Muscle layer of duodenum (tissue), 2 donors: ENCODE data around the gene HDDC3.
A peak's percentile ranks its signal among the peaks of the same experiment; 100 is the strongest.
"Not testable (repeated sequence)": the region's sequence is repeated elsewhere in the genome, so short reads cannot be mapped to it uniquely, and the experiment has no call there.

ENCODE experiments used
- H3K27ac ChIP-seq: one replicate; pipeline ENCODE4 v1.7.0; 2013; ENCODE audit warnings: mild to moderate bottlenecking, low read length
- H3K27me3 ChIP-seq: one replicate; pipeline ENCODE4 v1.7.0; 2013; ENCODE audit warnings: low read depth, mild to moderate bottlenecking, control low read depth, low read length
- H3K36me3 ChIP-seq, 2 donors: one replicate each; pipeline ENCODE4 v1.7.0; 2013; ENCODE audit warnings: low read length in 2 of 2, control low read depth in 1 of 2, mild to moderate bottlenecking in 1 of 2; ENCODE audit not compliant: insufficient read depth in 2 of 2, control insufficient read depth in 1 of 2
- H3K4me1 ChIP-seq, 2 donors: one replicate each; pipeline ENCODE4 v1.7.0; 2013; ENCODE audit warnings: low read length in 2 of 2, mild to moderate bottlenecking in 2 of 2, control low read depth in 1 of 2, moderate library complexity in 1 of 2; ENCODE audit not compliant: insufficient read depth in 2 of 2, control insufficient read depth in 1 of 2
- H3K4me3 ChIP-seq, 2 donors: one replicate each; pipeline ENCODE4 v1.7.0; 2013; ENCODE audit warnings: low read length in 2 of 2, low read depth in 1 of 2, mild to moderate bottlenecking in 1 of 2
- H3K9me3 ChIP-seq, 2 donors: one replicate each; pipeline ENCODE4 v1.7.0; 2013; ENCODE audit warnings: low read length in 2 of 2, control low read depth in 1 of 2, mild to moderate bottlenecking in 1 of 2; ENCODE audit not compliant: control insufficient read depth in 1 of 2
- donor health status: healthy.

HDDC3 gene

GRCh38 chr15:90906181-90906849, 26.0 kb downstream of the HDDC3 start:
- Histone ChIP-seq H3K9me3 (no peaks in the 10 kb centered on the region), H3K27me3 (no peaks in the 10 kb centered on the region), H3K4me3 (no peak overlapping the region), H3K27ac (no peak overlapping the region), H3K36me3 (peaks cover 41 to 60% of the 10 kb centered on the region in 2 donors), H3K4me1 (peaks cover 11 to 14% of the 10 kb centered on the region in 2 donors)

- H3K27me3 ChIP-seq, result no peaks in the 10 kb centered on the region
- no peak overlapping the region for H3K27ac ChIP-seq
- H3K4me3 ChIP-seq, result no peak overlapping the region
- H3K9me3 ChIP-seq, result no peaks in the 10 kb centered on the region
- H3K36me3 ChIP-seq, result peaks cover 34 to 52% of the 10 kb centered on the region in 2 donors
- peaks cover 11 to 14% of the 10 kb centered on the region in 2 donors for H3K4me1 ChIP-seq
Measured at GRCh38 chr15:90905306-90906180, 26.8 kb downstream of the HDDC3 start.

GRCh38 chr15:90904746-90905145, 27.6 kb downstream of the HDDC3 start:
- H3K4me3 ChIP-seq, result no peak overlapping the region

GRCh38 chr15:90903733-90904536, 28.4 kb downstream of the HDDC3 start:
- H3K27me3 ChIP-seq, result no peaks in the 10 kb centered on the region
- peak overlapping the region; percentile 80 for H3K27ac ChIP-seq
- peaks cover 26 to 36% of the 10 kb centered on the region in 2 donors for H3K36me3 ChIP-seq

More at GRCh38 chr15:90904746-90905145, 27.6 kb downstream of the HDDC3 start:
- H3K27ac ChIP-seq, result no peak overlapping the region
- H3K27me3 ChIP-seq, result no peaks in the 10 kb centered on the region
- H3K4me1 ChIP-seq, result peaks cover 11 to 14% of the 10 kb centered on the region in 2 donors
- H3K36me3 ChIP-seq, result peaks cover 26 to 44% of the 10 kb centered on the region in 2 donors
- no peaks in the 10 kb centered on the region for H3K9me3 ChIP-seq

GRCh38 chr15:90902840-90903732, 29.3 kb downstream of the HDDC3 start, which contains the start of gene MAN2A2:
Gene MAN2A2, plus strand, starts transcription at chr15:90903302. Its CDS starts 906 bp downstream, at chr15:90904208.
- peaks cover 10 to 14% of the 10 kb centered on the region in 2 donors for H3K4me1 ChIP-seq
- H3K27me3 ChIP-seq, result no peaks in the 10 kb centered on the region
- H3K9me3 ChIP-seq, result no peaks in the 10 kb centered on the region
- peaks cover 24 to 31% of the 10 kb centered on the region in 2 donors for H3K36me3 ChIP-seq
- peak within 1 kb of the TSS; percentile 95 for H3K27ac ChIP-seq
- H3K4me3 ChIP-seq, result peak within 1 kb of the TSS; percentile 76 to 78

More at GRCh38 chr15:90903733-90904536, 28.4 kb downstream of the HDDC3 start:
- no peaks in the 10 kb centered on the region for H3K9me3 ChIP-seq
- H3K4me1 ChIP-seq, result peaks cover 11 to 14% of the 10 kb centered on the region in 2 donors
- H3K4me3 ChIP-seq, result peak overlapping the region; percentile 74 to 78

GRCh38 chr15:90902040-90902839, 30.1 kb downstream of the HDDC3 start:
- H3K4me1 ChIP-seq, result peaks cover 7 to 14% of the 10 kb centered on the region in 2 donors
- H3K9me3 ChIP-seq, result no peaks in the 10 kb centered on the region
- peak overlapping the region; percentile 57 to 76 for H3K4me3 ChIP-seq
- peak overlapping the region; percentile 95 for H3K27ac ChIP-seq
- H3K36me3 ChIP-seq, result peaks cover 16 to 23% of the 10 kb centered on the region in 2 donors
- H3K27me3 ChIP-seq, result no peaks in the 10 kb centered on the region

- Histone ChIP-seq H3K4me3 (peak overlapping the region; percentile 57 to 76), H3K36me3 (peaks cover 10 to 14% of the 10 kb centered on the region in 2 donors), H3K27ac (peak overlapping the region; percentile 95), H3K27me3 (no peaks in the 10 kb centered on the region), H3K4me1 (peaks cover 7 to 14% of the 10 kb centered on the region in 2 donors), H3K9me3 (no peaks in the 10 kb centered on the region)
Measured at GRCh38 chr15:90901175-90902039, 30.9 kb downstream of the HDDC3 start.

GRCh38 chr15:90897131-90897655, 35.2 kb downstream of the HDDC3 start:
- H3K4me3 ChIP-seq, H3K27me3 ChIP-seq, H3K27ac ChIP-seq, H3K9me3 ChIP-seq, H3K4me1 ChIP-seq: not testable (repeated sequence)
- peaks cover 17 to 32% of the 10 kb centered on the region in 2 donors for H3K36me3 ChIP-seq

- H3K4me3 ChIP-seq, result no peak overlapping the region
- H3K27me3 ChIP-seq, result no peaks in the 10 kb centered on the region
- H3K9me3 ChIP-seq, result no peaks in the 10 kb centered on the region
- H3K27ac ChIP-seq, result no peak overlapping the region
- no peaks in the 10 kb centered on the region for H3K4me1 ChIP-seq
- H3K36me3 ChIP-seq, result peaks cover 26 to 47% of the 10 kb centered on the region in 2 donors
Measured at GRCh38 chr15:90895571-90896117, 36.7 kb downstream of the HDDC3 start.
